Caco-2 (cell line): ENCODE results near the gene JAML. TPM values are rescaled to one million over a fixed set of nuclear protein-coding genes. Genes with fewer than 3 reads are reported as not detected.

Experiments used
- BruUV-seq: library from RNA; stranded (reverse); fragments of 400-500 nt; replicated peaks from 2 replicates; lab custom pipeline; 2021; lab: Mats Ljungman, UMichigan
- CTCF ChIA-PET: fragments of 300-600 bp; sonication (Branson Sonifier 250); formaldehyde crosslinking; loops from one replicate; lab custom pipeline; 2022; ENCODE audit warnings: antibody characterized with exemption; lab: Charles Lee
- POLR2A ChIA-PET: fragments of 300-600 bp; sonication (Branson Sonifier 250); formaldehyde crosslinking; loops from one replicate; lab custom pipeline; 2022; ENCODE audit warnings: antibody characterized with exemption; lab: Charles Lee
- DNase-seq, 2 experiments: peaks; one replicate each; pipeline versions ENCODE4 v3.0.0 to v3.0.0-alpha.2; 2020 to 2022
- H3K27me3 ChIP-seq: replicated peaks from 2 replicates; pipeline ENCODE4 v1.6.0; 2011; ENCODE audit warnings: low read length; ENCODE audit not compliant: control insufficient read depth, insufficient read depth
- H3K36me3 ChIP-seq: 2 replicates; pipeline ENCODE4 v1.5.1; 2011; ENCODE audit warnings: low read length; ENCODE audit not compliant: control insufficient read depth, insufficient read depth
- H3K4me1 ChIP-seq: fragments of 250-450 bp; sonication (Bioruptor Pico); 2 replicates; pipeline ENCODE4 v1.5.1; 2020; ENCODE audit warnings: mild to moderate bottlenecking
- H3K4me3 ChIP-seq: 2 replicates; pipeline ENCODE4 v1.5.1; 2011; ENCODE audit warnings: low read depth, mild to moderate bottlenecking, control low read depth, low read length
- H3K9me3 ChIP-seq: fragments of 250-450 bp; sonication (Bioruptor Pico); 2 replicates; pipeline ENCODE4 v1.5.1; 2020; ENCODE audit warnings: mild to moderate bottlenecking, moderate library complexity
- H3K27ac Mint-ChIP-seq: one replicate; pipeline ENCODE4 v1.8.0; 2022; ENCODE audit warnings: mixed read lengths; ENCODE audit not compliant: unreplicated experiment
- H3K27me3 Mint-ChIP-seq: one replicate; pipeline ENCODE4 v1.8.0; 2022; ENCODE audit warnings: mixed read lengths; ENCODE audit not compliant: insufficient read depth, unreplicated experiment
- H3K36me3 Mint-ChIP-seq: one replicate; pipeline ENCODE4 v1.8.0; 2022; ENCODE audit warnings: mild to moderate bottlenecking, mixed read lengths; ENCODE audit not compliant: insufficient read depth, unreplicated experiment
- H3K4me1 Mint-ChIP-seq: one replicate; pipeline ENCODE4 v1.8.0; 2022; ENCODE audit warnings: low read depth, mixed read lengths; ENCODE audit not compliant: unreplicated experiment
- H3K4me3 Mint-ChIP-seq: one replicate; pipeline ENCODE4 v1.8.0; 2022; ENCODE audit warnings: mild to moderate bottlenecking, moderate library complexity, mixed read lengths; ENCODE audit not compliant: unreplicated experiment
- H3K9me3 Mint-ChIP-seq: one replicate; pipeline ENCODE4 v1.8.0; 2022; ENCODE audit warnings: mixed read lengths; ENCODE audit not compliant: unreplicated experiment
- intact Hi-C: fragments of 100-400 bp; cut with micrococcal nuclease; formaldehyde crosslinking; loops from one replicate; pipeline ENCODE4 v1.10.0; 2022; ENCODE audit not compliant: unreplicated experiment
- total RNA-seq: library from RNA; stranded (reverse); gene quantifications from 2 replicates; pipeline ENCODE4 v1.2.3, GENCODE V29; 2022
- TF ChIP-seq, protein P1 (sequence below), 2 experiments: fragments of 200-600 bp in 1 of 2; IDR thresholded peaks; 1 replicate in 1 of 2; 2 replicates in 1 of 2; pipeline versions ENCODE4 v1.5.1 to v1.8.0; 2011 to 2022; ENCODE audit warnings: antibody characterized with exemption in 1 of 2, control low read depth in 1 of 2, inconsistent platforms in 1 of 2, low read depth in 1 of 2, low read length in 1 of 2, mild to moderate bottlenecking in 1 of 2, moderate library complexity in 1 of 2; ENCODE audit not compliant: insufficient read depth in 1 of 2, severe bottlenecking in 1 of 2, unreplicated experiment in 1 of 2

JAML gene
- total RNA-seq, 1 experiment from 2014 or later: 8.9 TPM

DNA sequence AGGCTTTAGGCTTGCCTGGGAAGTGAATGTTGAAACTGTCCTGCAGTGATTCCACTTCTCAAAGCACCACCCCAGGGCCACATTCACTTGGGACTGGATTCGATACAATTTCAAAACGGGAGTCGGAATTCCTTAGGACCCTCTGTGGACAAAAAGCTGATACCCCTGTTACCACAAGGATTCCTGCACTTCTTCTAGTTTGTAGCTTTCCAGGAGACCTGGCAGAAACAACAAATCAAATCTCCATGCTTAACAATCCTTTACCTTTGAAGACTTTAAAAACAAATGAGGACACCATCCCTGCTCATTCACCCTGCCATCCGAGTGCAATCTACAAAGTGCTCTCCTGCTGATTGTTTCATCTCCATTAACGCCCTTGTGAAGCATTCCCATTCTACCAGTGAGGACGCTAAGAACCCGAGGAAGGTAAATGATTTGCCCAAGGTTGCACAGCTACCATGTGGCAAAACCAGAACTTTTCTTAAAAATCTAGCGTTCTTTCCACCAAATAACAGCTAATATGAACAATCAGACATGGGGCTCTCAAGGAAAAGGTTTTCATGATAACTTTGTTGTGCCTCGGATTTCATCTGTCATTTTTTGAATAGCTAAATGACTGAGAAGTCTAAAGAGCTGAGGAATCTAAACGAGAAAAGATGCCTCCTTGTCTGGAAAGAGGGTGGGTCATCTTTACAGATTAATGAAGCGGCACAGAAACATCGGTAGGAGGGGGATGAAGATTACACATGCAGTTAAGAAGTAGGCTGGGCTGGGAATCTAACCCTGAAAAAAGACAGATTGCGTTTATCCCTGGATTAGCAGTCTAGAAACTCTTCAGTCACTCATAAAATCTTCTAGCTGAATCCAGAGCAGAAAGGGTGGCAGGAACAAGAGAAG is 40.0 kb upstream of the JAML start:
- Mint-ChIP-seq H3K4me1 (peaks cover 15% of the 10 kb centered on the region), H3K27me3 (no peaks in the 10 kb centered on the region), H3K36me3 (peaks cover 27% of the 10 kb centered on the region), H3K4me3 (peak overlapping the region; percentile 91), H3K27ac (peak overlapping the region; percentile 96), H3K9me3 (no peaks in the 10 kb centered on the region)
- TF ChIP-seq, protein P1, sequence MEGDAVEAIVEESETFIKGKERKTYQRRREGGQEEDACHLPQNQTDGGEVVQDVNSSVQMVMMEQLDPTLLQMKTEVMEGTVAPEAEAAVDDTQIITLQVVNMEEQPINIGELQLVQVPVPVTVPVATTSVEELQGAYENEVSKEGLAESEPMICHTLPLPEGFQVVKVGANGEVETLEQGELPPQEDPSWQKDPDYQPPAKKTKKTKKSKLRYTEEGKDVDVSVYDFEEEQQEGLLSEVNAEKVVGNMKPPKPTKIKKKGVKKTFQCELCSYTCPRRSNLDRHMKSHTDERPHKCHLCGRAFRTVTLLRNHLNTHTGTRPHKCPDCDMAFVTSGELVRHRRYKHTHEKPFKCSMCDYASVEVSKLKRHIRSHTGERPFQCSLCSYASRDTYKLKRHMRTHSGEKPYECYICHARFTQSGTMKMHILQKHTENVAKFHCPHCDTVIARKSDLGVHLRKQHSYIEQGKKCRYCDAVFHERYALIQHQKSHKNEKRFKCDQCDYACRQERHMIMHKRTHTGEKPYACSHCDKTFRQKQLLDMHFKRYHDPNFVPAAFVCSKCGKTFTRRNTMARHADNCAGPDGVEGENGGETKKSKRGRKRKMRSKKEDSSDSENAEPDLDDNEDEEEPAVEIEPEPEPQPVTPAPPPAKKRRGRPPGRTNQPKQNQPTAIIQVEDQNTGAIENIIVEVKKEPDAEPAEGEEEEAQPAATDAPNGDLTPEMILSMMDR (IDR thresholded peaks at IDR 0.05; ENCODE audit: insufficient read depth in 1 of 2, low read depth in 1 of 2, low read length in 1 of 2, severe bottlenecking in 1 of 2, unreplicated experiment in 1 of 2): no peak
- CTCF ChIA-PET: interaction anchor here (0.6 to 3.0 kb wide), 15 partner anchors 10 to 112 kb away, joined by 3 to 34 read pairs (median 6); partner anchors contain the start of genes MPZL3 and UBE4A
- peaks cover 16% of the 10 kb centered on the region for H3K36me3 ChIP-seq
- H3K4me3 ChIP-seq: peak overlapping the region; percentile 83
- POLR2A ChIA-PET: interaction anchor here (0.5 to 2.4 kb wide), 10 partner anchors 9 to 141 kb away, joined by 3 to 24 read pairs (median 4); partner anchors contain the start of gene MPZL3
- H3K27me3 ChIP-seq: no peaks in the 10 kb centered on the region
- BruUV-seq: TSS peak; percentile 59
- intact Hi-C loops: loop anchor here (1.0 to 2.0 kb wide), 7 partner anchors 13 to 86 kb away; partner anchors contain the start of gene MPZL3
- H3K4me1 ChIP-seq: peaks cover 23% of the 10 kb centered on the region; the same call in 1 of the 2 replicates
- DNase-seq: no peak
- no peaks in the 10 kb centered on the region for H3K9me3 ChIP-seq

DNA sequence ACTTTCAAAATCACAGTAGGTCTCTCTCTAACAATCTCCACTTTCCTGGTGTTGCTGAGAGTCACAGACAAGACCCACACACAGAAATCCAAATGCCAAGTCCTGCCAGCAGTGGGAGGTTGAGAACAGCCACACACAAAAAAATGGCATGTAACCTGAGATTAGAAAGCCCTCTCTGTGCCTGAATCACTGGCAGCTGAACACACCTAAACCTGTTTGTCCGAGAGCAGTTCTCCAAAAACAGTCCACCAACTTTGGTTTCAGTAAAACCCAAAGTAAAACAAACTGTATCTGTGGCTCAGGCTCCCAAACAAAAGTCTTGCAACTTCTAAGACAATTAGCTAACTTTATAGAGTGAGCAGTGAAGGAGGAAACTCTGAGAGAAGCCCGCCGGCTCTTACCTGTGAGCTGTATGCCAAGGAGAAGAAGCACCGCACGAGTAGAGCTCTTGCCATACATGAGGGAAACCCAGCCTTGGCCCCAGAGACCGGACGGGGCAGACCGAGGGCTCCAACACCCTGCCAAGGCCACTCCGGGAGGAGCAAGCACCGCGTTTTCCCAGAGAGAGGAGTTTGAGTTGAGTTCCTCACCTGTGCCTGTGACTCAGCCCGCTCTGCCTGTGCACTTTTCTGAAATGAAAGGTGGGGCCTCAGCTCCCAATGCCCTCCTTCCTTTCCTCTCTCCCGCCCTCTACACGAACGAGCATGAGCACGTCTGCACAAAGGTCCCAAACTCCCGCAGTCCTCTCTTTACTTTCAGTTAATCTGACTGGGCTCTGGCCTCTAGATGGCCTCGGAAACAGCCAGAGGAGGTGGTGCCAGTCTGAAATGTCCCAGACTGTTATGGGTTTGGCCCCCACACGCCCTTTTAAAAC is 39.1 kb upstream of the JAML start, which contains the start of gene MPZL2:
TSS of gene MPZL2 (minus strand) at position 603 of the 874 bp plus-strand sequence. CDS start at position 459, 144 bp downstream.
- peaks cover 23% of the 10 kb centered on the region; the same call in 1 of the 2 replicates for H3K4me1 ChIP-seq
- TSS peak; percentile 47 for BruUV-seq
- CTCF ChIA-PET: interaction anchor here (0.6 to 3.0 kb wide), 21 partner anchors 11 to 113 kb away, joined by 3 to 34 read pairs (median 4); partner anchors contain the start of genes MPZL3 and UBE4A
- peak within 1 kb of the TSS; percentile 91 for H3K4me3 Mint-ChIP-seq
- intact Hi-C loops: loop anchor here (1.0 to 2.0 kb wide), 7 partner anchors 12 to 87 kb away; partner anchors contain the start of gene MPZL3
- peaks cover 22% of the 10 kb centered on the region for H3K36me3 ChIP-seq
- H3K27me3 ChIP-seq: no peaks in the 10 kb centered on the region
- H3K4me1 Mint-ChIP-seq: peaks cover 15% of the 10 kb centered on the region
- H3K4me3 ChIP-seq: peak within 1 kb of the TSS; percentile 83
- peak within 1 kb of the TSS; percentile 96 for H3K27ac Mint-ChIP-seq
- peaks cover 36% of the 10 kb centered on the region for H3K36me3 Mint-ChIP-seq
- H3K9me3 Mint-ChIP-seq: no peaks in the 10 kb centered on the region
- no peaks in the 10 kb centered on the region for H3K27me3 Mint-ChIP-seq
- no peaks in the 10 kb centered on the region for H3K9me3 ChIP-seq
- TF ChIP-seq, protein P1 (IDR thresholded peaks at IDR 0.05; ENCODE audit: insufficient read depth in 1 of 2, low read depth in 1 of 2, low read length in 1 of 2, severe bottlenecking in 1 of 2, unreplicated experiment in 1 of 2): peak; percentile 30 to 59
- DNase-seq: peak; percentile 90 to 93
- POLR2A ChIA-PET: interaction anchor here (0.5 to 2.4 kb wide), 17 partner anchors 8 to 141 kb away, joined by 3 to 24 read pairs (median 3); partner anchors contain the start of genes MPZL3, SCN4B and UBE4A
